K562 (cell line): Measurements from ENCODE around the gene CAST. TPM values are rescaled to one million over a fixed set of nuclear protein-coding genes. Genes with fewer than 3 reads are reported as not detected.

ENCODE experiments used
- BHLHE40 ChIP-seq: IDR thresholded peaks from 2 replicates; pipeline ENCODE4 v1.6.1; 2011; ENCODE audit warnings: low read length, improper control_type of control experiment
- CC2D1A ChIP-seq: fragments of 450-650 bp; IDR thresholded peaks from 2 replicates; pipeline ENCODE4 v1.6.1; 2017; ENCODE audit warnings: mild to moderate bottlenecking
- GTF2F1 ChIP-seq: IDR thresholded peaks from 2 replicates; pipeline ENCODE4 v1.6.1; 2011; ENCODE audit warnings: low read depth, low read length, improper control_type of control experiment
- HMBOX1 ChIP-seq: sonication (generic); IDR thresholded peaks from 2 replicates; pipeline ENCODE4 v1.6.1; 2016
- HSF4 ChIP-seq: fragments of 250-450 bp; sonication (Bioruptor Pico); IDR thresholded peaks from 2 replicates; pipeline ENCODE4 v2.1.2; 2022; ENCODE audit warnings: mild to moderate bottlenecking, moderate library complexity, borderline replicate concordance
- MEIS2 ChIP-seq: fragments of 450-650 bp; IDR thresholded peaks from 2 replicates; pipeline ENCODE4 v1.6.1; 2014; ENCODE audit warnings: mild to moderate bottlenecking; ENCODE audit not compliant: partially characterized antibody
- NR3C1 ChIP-seq: sonication (generic); formaldehyde crosslinking; IDR thresholded peaks from 2 replicates; pipeline ENCODE4 v1.8.1; 2022; ENCODE audit warnings: missing genetic modification reagents
- PHF21A ChIP-seq: fragments of 450-650 bp; IDR thresholded peaks from 2 replicates; pipeline ENCODE4 v1.6.1; 2017; ENCODE audit warnings: low read depth, borderline replicate concordance
- POLR2A ChIP-seq: fragments of 450-650 bp; conservative IDR thresholded peaks from 2 replicates; pipeline ENCODE4 v1.6.1; 2016
- PRPF4 ChIP-seq: fragments of 200-400 bp; formaldehyde crosslinking; IDR thresholded peaks from one replicate; pipeline ENCODE4 v1.6.1; 2017; ENCODE audit warnings: low read length, low read depth, mild to moderate bottlenecking; ENCODE audit not compliant: insufficient read depth, poor library complexity, severe bottlenecking
- PURB ChIP-seq: sonication (generic); formaldehyde crosslinking; IDR thresholded peaks from 2 replicates; pipeline ENCODE4 v1.9.0; 2021; ENCODE audit warnings: low read depth, mild to moderate bottlenecking, missing genetic modification reagents
- RNF219 ChIP-seq: fragments of 250-450 bp; sonication (Bioruptor Pico); IDR thresholded peaks from 2 replicates; pipeline ENCODE4 v1.5.0; 2022; ENCODE audit warnings: mild to moderate bottlenecking
- SRF ChIP-seq, 2 experiments: fragments of 250-450, 450-650 bp in 1 of 2; sonication (Bioruptor Pico) in 1 of 2; sonication (generic) in 1 of 2; formaldehyde crosslinking; IDR thresholded peaks; 2 replicates each; pipeline versions ENCODE4 v1.5.0 to v1.5.1; 2020 to 2022; ENCODE audit warnings: mild to moderate bottlenecking in 1 of 2, missing genetic modification reagents in 1 of 2
- SRSF7 ChIP-seq: fragments of 200-400 bp; formaldehyde crosslinking; optimal IDR thresholded peaks from 2 replicates; pipeline ENCODE3; 2017; ENCODE audit warnings: mild to moderate bottlenecking, low read depth, low read length
- TEAD1 ChIP-seq, 2 experiments: fragments of 450-650 bp in 1 of 2; sonication (generic) in 1 of 2; formaldehyde crosslinking; IDR thresholded peaks; 2 replicates each; pipeline versions ENCODE4 v1.4.0 to v1.8.0; 2020 to 2022; ENCODE audit warnings: mild to moderate bottlenecking in 2 of 2, missing genetic modification reagents in 1 of 2
- XRCC4 ChIP-seq: IDR thresholded peaks from one replicate; pipeline ENCODE4 v1.6.1; 2011; ENCODE audit not compliant: insufficient read depth, insufficient read length; ENCODE audit errors: extremely low read depth
- ZFX ChIP-seq: sonication (generic); formaldehyde crosslinking; IDR thresholded peaks from 2 replicates; pipeline ENCODE4 v1.8.0; 2022; ENCODE audit warnings: mild to moderate bottlenecking, missing genetic modification reagents, moderate library complexity
- ZNF174 ChIP-seq: fragments of 250-450 bp; sonication (Bioruptor Pico); IDR thresholded peaks from 2 replicates; pipeline ENCODE4 v1.4.0; 2020; ENCODE audit warnings: mild to moderate bottlenecking
- ZNF224 ChIP-seq: sonication (generic); formaldehyde crosslinking; IDR thresholded peaks from 2 replicates; pipeline ENCODE4 v1.8.0; 2022; ENCODE audit warnings: mild to moderate bottlenecking, missing genetic modification reagents
- ZNF239 ChIP-seq: fragments of 250-450 bp; sonication (Bioruptor Pico); IDR thresholded peaks from 2 replicates; pipeline ENCODE4 v1.4.0; 2020; ENCODE audit warnings: mild to moderate bottlenecking
- ZNF592 ChIP-seq: fragments of 450-650 bp; IDR thresholded peaks from 2 replicates; pipeline ENCODE4 v1.6.1; 2017; ENCODE audit warnings: antibody characterized with exemption, mild to moderate bottlenecking
- ZNF696 ChIP-seq: fragments of 250-450 bp; sonication (Bioruptor Pico); conservative IDR thresholded peaks from 2 replicates; pipeline ENCODE4 v1.4.0; 2020; ENCODE audit warnings: mild to moderate bottlenecking, moderate library complexity
- polyA plus RNA-seq, 8 experiments: library from polyadenylated mRNA; depleted of rRNA in 4 of 8; stranded (reverse) in 5 of 8; unstranded in 3 of 8; fragments of >200 nt; fragmentation: Nextera tagmentation in 2 of 8; fragmentation: Illumina TruSeq in 1 of 8; extraction: Ambion mirVana in 2 of 8; extraction: Trizol in 1 of 8; gene quantifications; 2 replicates each; pipeline versions ENCODE4 v1.2.1 to v1.2.3, GENCODE V29; 2011 to 2014; ENCODE audit warnings: inconsistent platforms in 1 of 8, missing spikeins in 1 of 8
- total RNA-seq, 7 experiments: library from RNA; depleted of rRNA in 6 of 7; stranded (reverse); fragments of >200 nt in 6 of 7; fragmentation: Illumina TruSeq in 2 of 7; extraction: Trizol in 2 of 7; gene quantifications; 2 replicates each; pipeline versions ENCODE4 v1.2.1 to v1.2.3, GENCODE V29; 2011 to 2021; ENCODE audit warnings: low replicate concordance in 1 of 7

Gene CAST
- total and polyA plus RNA-seq, 9 of the 15 experiments (the other 6 are each of a cell fraction or from before 2014, with no cell fraction given): 55.5 to 136 (median 86.1) TPM

- no peak for TF ChIP-seq ZNF696 (CRISPR knock-in tag)
- peak; percentile 98 for TF ChIP-seq ZFX (CRISPR knock-in tag)
- TF ChIP-seq PRPF4: no peak
- TF ChIP-seq ZNF592: peak; percentile 88
- TF ChIP-seq SRSF7: no peak
- peak; percentile 16; the same call in 1 of the 2 replicates for TF ChIP-seq ZNF239 (CRISPR knock-in tag)
- no peak for TF ChIP-seq HSF4 (CRISPR knock-in tag)
- peak; percentile 89 for TF ChIP-seq BHLHE40
- TF ChIP-seq NR3C1 (CRISPR knock-in tag): 0 out of 2 replicates have a peak, but pooled peaks have one; percentile 50
- peak; percentile 41 for TF ChIP-seq MEIS2
- no peak for TF ChIP-seq PURB (CRISPR knock-in tag)
- no peak for TF ChIP-seq RNF219 (CRISPR knock-in tag)
- peak in 1 of 2 experiments; percentile 49; a peak in 1 of 4 replicates for TF ChIP-seq SRF (CRISPR knock-in tag; IDR thresholded peaks at IDR 0.05)
- TF ChIP-seq GTF2F1: no peak
- no peak for TF ChIP-seq CC2D1A
- no peak for TF ChIP-seq PHF21A
- no peak for TF ChIP-seq XRCC4
- peak; percentile 11; the same call in 1 of the 2 replicates for TF ChIP-seq HMBOX1
- TF ChIP-seq ZNF224: no peak
- peak; percentile 83 for TF ChIP-seq POLR2A
- TF ChIP-seq TEAD1 (CRISPR knock-in tag; IDR thresholded peaks at IDR 0.05): peak; percentile 87 to 95
- no peak for TF ChIP-seq ZNF174
These were observed 40.6 kb downstream of the CAST start (continued) for GRCh38 chr5:96702503-96703383.
